HL-60 (cell line): Measurements from ENCODE around the gene SULT1B1.

Source experiments
- DNase-seq, 2 experiments: peaks; one replicate each; pipeline ENCODE4 v3.0.0-alpha.2; 2010 to 2020; ENCODE audit warnings: low read depth in 1 of 2, low spot score in 1 of 2
- H3K27ac ChIP-seq: fragments of 250-450 bp; sonication (Bioruptor Pico); replicated peaks from 2 replicates; pipeline ENCODE4 v1.5.1; 2020; ENCODE audit warnings: mild to moderate bottlenecking, moderate library complexity
- H3K27me3 ChIP-seq: fragments of 250-450 bp; sonication (Bioruptor Pico); 2 replicates; pipeline ENCODE4 v1.5.1; 2021; ENCODE audit warnings: mild to moderate bottlenecking, moderate library complexity; ENCODE audit not compliant: insufficient read depth, poor library complexity, severe bottlenecking
- H3K4me3 ChIP-seq: replicated peaks from 2 replicates; pipeline ENCODE4 v1.5.1; 2011; ENCODE audit warnings: mild to moderate bottlenecking, control low read depth, low read length; ENCODE audit not compliant: insufficient read depth
- GABPA ChIP-seq: IDR thresholded peaks from 2 replicates; pipeline ENCODE4 v1.6.1; 2012; ENCODE audit warnings: low read depth
- POLR2AphosphoS5 ChIP-seq: IDR thresholded peaks from 2 replicates; pipeline ENCODE4 v1.6.1; 2012; ENCODE audit warnings: low read depth
- REST ChIP-seq: IDR thresholded peaks from 2 replicates; pipeline ENCODE4 v1.6.1; 2012; ENCODE audit warnings: low read depth; ENCODE audit not compliant: insufficient replicate concordance
- SPI1 ChIP-seq: IDR thresholded peaks from 2 replicates; pipeline ENCODE4 v1.6.1; 2012; ENCODE audit warnings: low read depth, mild to moderate bottlenecking, borderline replicate concordance
- TF ChIP-seq, protein P1 (sequence below): IDR thresholded peaks from one replicate; pipeline ENCODE4 v1.5.1; 2011; ENCODE audit warnings: low read length, control low read depth, inconsistent platforms; ENCODE audit not compliant: insufficient read depth

Gene SULT1B1

DNA sequence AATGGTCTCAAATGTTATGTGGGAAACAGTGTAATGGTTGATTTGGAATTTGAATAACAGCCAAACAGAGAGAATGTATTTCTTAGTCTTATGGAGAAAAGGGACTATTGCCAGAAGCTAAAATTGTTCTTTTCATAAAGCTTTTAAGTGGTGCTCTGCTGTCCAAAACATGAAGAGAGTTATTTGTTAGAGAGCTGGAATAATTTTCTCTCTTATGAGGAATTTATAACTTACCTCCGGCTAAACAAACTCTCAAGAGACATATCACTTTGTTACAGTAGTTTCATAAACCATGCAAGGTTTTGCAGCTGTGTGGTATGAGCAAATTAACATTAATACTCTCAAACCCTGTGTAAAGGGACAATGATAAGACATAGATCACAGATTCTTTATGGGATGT, 28.6 kb downstream of the SULT1B1 start:
- Histone ChIP-seq H3K27me3 (no peaks in the 10 kb centered on the region), H3K27ac (no peak overlapping the region), H3K4me3 (no peak overlapping the region)
- DNase-seq = no peak
- no peak for TF ChIP-seq GABPA
- no peak for TF ChIP-seq POLR2AphosphoS5
- TF ChIP-seq, protein P1, sequence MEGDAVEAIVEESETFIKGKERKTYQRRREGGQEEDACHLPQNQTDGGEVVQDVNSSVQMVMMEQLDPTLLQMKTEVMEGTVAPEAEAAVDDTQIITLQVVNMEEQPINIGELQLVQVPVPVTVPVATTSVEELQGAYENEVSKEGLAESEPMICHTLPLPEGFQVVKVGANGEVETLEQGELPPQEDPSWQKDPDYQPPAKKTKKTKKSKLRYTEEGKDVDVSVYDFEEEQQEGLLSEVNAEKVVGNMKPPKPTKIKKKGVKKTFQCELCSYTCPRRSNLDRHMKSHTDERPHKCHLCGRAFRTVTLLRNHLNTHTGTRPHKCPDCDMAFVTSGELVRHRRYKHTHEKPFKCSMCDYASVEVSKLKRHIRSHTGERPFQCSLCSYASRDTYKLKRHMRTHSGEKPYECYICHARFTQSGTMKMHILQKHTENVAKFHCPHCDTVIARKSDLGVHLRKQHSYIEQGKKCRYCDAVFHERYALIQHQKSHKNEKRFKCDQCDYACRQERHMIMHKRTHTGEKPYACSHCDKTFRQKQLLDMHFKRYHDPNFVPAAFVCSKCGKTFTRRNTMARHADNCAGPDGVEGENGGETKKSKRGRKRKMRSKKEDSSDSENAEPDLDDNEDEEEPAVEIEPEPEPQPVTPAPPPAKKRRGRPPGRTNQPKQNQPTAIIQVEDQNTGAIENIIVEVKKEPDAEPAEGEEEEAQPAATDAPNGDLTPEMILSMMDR = no peak
- TF ChIP-seq REST = no peak
- no peak for TF ChIP-seq SPI1

GRCh38 chr4:69731241-69731640, 29.2 kb downstream of the SULT1B1 start:
- no peak for TF ChIP-seq GABPA
- TF ChIP-seq REST = no peak
- no peak for TF ChIP-seq SPI1
- TF ChIP-seq, protein P1 = no peak
- TF ChIP-seq POLR2AphosphoS5 = no peak
- Histone ChIP-seq H3K27me3 (no peaks in the 10 kb centered on the region), H3K27ac (no peak overlapping the region), H3K4me3 (no peak overlapping the region)
- DNase-seq = no peak

GRCh38 chr4:69730002-69730401, 30.4 kb downstream of the SULT1B1 start:
- TF ChIP-seq GABPA (no peak), SPI1 (no peak), POLR2AphosphoS5 (no peak), REST (no peak)
- TF ChIP-seq, protein P1 = no peak
- H3K27me3 ChIP-seq = no peaks in the 10 kb centered on the region
- DNase-seq = no peak
- H3K4me3 ChIP-seq = no peak overlapping the region
- no peak overlapping the region for H3K27ac ChIP-seq
